GM19395 (cell line): ENCODE data around the gene DDAH1.
"Not testable (repeated sequence)": the region's sequence is repeated elsewhere in the genome, so short reads cannot be mapped to it uniquely, and the experiment has no call there.

Source experiments
- ATAC-seq: cut with Tn5 transposase; IDR thresholded peaks from one replicate; pipeline ENCODE4 v1.9.1; 2021; ENCODE audit warnings: mild to moderate bottlenecking, moderate library complexity; ENCODE audit not compliant: unreplicated experiment

DDAH1 gene

GRCh38 chr1:85471558-85471957, 6.6 kb upstream of the DDAH1 start:
- ATAC-seq: no peak

GRCh38 chr1:85470130-85470529, 5.2 kb upstream of the DDAH1 start:
- ATAC-seq: not testable (repeated sequence)

GRCh38 chr1:85467929-85468540, 3.1 kb upstream of the DDAH1 start:
- no peak for ATAC-seq

GRCh38 chr1:85467036-85467435, 2.1 kb upstream of the DDAH1 start:
- no peak for ATAC-seq

GRCh38 chr1:85465786-85466134, 801 bp upstream of the DDAH1 start:
- ATAC-seq: no peak

GRCh38 chr1:85464497-85465098, 361 bp downstream of the DDAH1 start:
- ATAC-seq: peak; percentile 64

- ATAC-seq: peak; percentile 2
Observed at GRCh38 chr1:85463731-85464496, 1.0 kb downstream of the DDAH1 start.

GRCh38 chr1:85462931-85463649, 1.9 kb downstream of the DDAH1 start:
- ATAC-seq: no peak

GRCh38 chr1:85461216-85461918, 3.6 kb downstream of the DDAH1 start:
- no peak for ATAC-seq

- no peak for ATAC-seq
Observed at GRCh38 chr1:85460555-85461088, 4.3 kb downstream of the DDAH1 start.

GRCh38 chr1:85459290-85459689, 5.7 kb downstream of the DDAH1 start:
- ATAC-seq: no peak

GRCh38 chr1:85454214-85454613, 10.7 kb downstream of the DDAH1 start:
- ATAC-seq: no peak

GRCh38 chr1:85453640-85454194, 11.2 kb downstream of the DDAH1 start:
- no peak for ATAC-seq

- ATAC-seq: no peak
Observed at GRCh38 chr1:85452948-85453347, 12.0 kb downstream of the DDAH1 start.

- no peak for ATAC-seq
Observed at GRCh38 chr1:85451236-85451830, 13.6 kb downstream of the DDAH1 start.

- no peak for ATAC-seq
Observed at GRCh38 chr1:85450832-85451231, 14.1 kb downstream of the DDAH1 start.

- ATAC-seq: no peak
Observed at GRCh38 chr1:85449356-85449755, 15.6 kb downstream of the DDAH1 start.

GRCh38 chr1:85448358-85448757, 16.6 kb downstream of the DDAH1 start:
- no peak for ATAC-seq

- ATAC-seq: no peak
Observed at GRCh38 chr1:85447006-85447943, 17.7 kb downstream of the DDAH1 start.
